ENCODE data around the gene BEND6.

- TF ChIP-seq EZH2 (IDR thresholded peaks at IDR 0.05; ENCODE audit: low read length, missing control alignments) = no peak
- TF ChIP-seq, protein P1, sequence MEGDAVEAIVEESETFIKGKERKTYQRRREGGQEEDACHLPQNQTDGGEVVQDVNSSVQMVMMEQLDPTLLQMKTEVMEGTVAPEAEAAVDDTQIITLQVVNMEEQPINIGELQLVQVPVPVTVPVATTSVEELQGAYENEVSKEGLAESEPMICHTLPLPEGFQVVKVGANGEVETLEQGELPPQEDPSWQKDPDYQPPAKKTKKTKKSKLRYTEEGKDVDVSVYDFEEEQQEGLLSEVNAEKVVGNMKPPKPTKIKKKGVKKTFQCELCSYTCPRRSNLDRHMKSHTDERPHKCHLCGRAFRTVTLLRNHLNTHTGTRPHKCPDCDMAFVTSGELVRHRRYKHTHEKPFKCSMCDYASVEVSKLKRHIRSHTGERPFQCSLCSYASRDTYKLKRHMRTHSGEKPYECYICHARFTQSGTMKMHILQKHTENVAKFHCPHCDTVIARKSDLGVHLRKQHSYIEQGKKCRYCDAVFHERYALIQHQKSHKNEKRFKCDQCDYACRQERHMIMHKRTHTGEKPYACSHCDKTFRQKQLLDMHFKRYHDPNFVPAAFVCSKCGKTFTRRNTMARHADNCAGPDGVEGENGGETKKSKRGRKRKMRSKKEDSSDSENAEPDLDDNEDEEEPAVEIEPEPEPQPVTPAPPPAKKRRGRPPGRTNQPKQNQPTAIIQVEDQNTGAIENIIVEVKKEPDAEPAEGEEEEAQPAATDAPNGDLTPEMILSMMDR (conservative IDR thresholded peaks at IDR 0.05 in 1 of 2, IDR thresholded peaks at IDR 0.05 in 1 of 2; ENCODE audit: low read depth in 1 of 2, low read length in 2 of 2) = no peak
Measured at GRCh38 chr6:56914798-56915658, 39.9 kb upstream of the BEND6 start.
